ENCODE data around the gene MAGEB1. TPM values are rescaled to one million over a fixed set of nuclear protein-coding genes. Genes with fewer than 3 reads are reported as not detected.

MAGEB1 gene
- total and polyA plus RNA-seq, 2 donors (not counting 1 experiment from before 2014, with no cell fraction given): not detected

- DNase-seq (ENCODE audit: low read depth in 2 of 2): no peak
- TF ChIP-seq CTCF (conservative IDR thresholded peaks at IDR 0.05 in 1 of 2, IDR thresholded peaks at IDR 0.05 in 1 of 2; ENCODE audit: low read depth in 1 of 2, low read length in 2 of 2) (no peak), EZH2 (IDR thresholded peaks at IDR 0.05; ENCODE audit: low read length, missing control alignments) (no peak)
These were observed 29.5 kb upstream of the MAGEB1 start for GRCh38 chrX:30217465-30217864.

GRCh38 chrX:30219372-30219771, 27.6 kb upstream of the MAGEB1 start:
- no peak for DNase-seq (ENCODE audit: low read depth in 2 of 2)
- Histone ChIP-seq H3K79me2 (ENCODE audit: control insufficient read depth, insufficient read depth, low read length) (no peaks in the 10 kb centered on the region), H3K4me3 (replicated peaks in 1 of 4; ENCODE audit: control extremely low read depth in 1 of 4, insufficient read depth in 1 of 4, low read depth in 3 of 4, low read length in 4 of 4) (no peak overlapping the region), H3K27ac (ENCODE audit: insufficient read depth, low read length) (no peak overlapping the region), H3K9ac (ENCODE audit: insufficient read depth, low read length) (no peak overlapping the region), H3K9me3 (ENCODE audit: control insufficient read depth, insufficient read depth, low read depth, low read length) (no peaks in the 10 kb centered on the region), H3K27me3 (ENCODE audit: control insufficient read depth, insufficient read depth, low read length) (no peaks in the 10 kb centered on the region), H3K36me3 (ENCODE audit: control insufficient read depth, insufficient read depth, low read length) (no peaks in the 10 kb centered on the region), H3K4me1 (ENCODE audit: control insufficient read depth, extremely low read depth, insufficient read depth, low read length) (no peaks in the 10 kb centered on the region), H2AFZ (ENCODE audit: low read length) (no peak overlapping the region), H3K4me2 (ENCODE audit: extremely low read depth, insufficient read depth, low read length) (no peak overlapping the region), H4K20me1 (ENCODE audit: control insufficient read depth, extremely low read depth, insufficient read depth, low read length) (no peaks in the 10 kb centered on the region)
- TF ChIP-seq CTCF (conservative IDR thresholded peaks at IDR 0.05 in 1 of 2, IDR thresholded peaks at IDR 0.05 in 1 of 2; ENCODE audit: low read depth in 1 of 2, low read length in 2 of 2): no peak
- TF ChIP-seq EZH2 (IDR thresholded peaks at IDR 0.05; ENCODE audit: low read length, missing control alignments): no peak

More at GRCh38 chrX:30217465-30217864, 29.5 kb upstream of the MAGEB1 start:
- no peak overlapping the region for H3K9ac ChIP-seq (ENCODE audit: insufficient read depth, low read length)
- no peak overlapping the region for H2AFZ ChIP-seq (ENCODE audit: low read length)
- no peaks in the 10 kb centered on the region for H3K36me3 ChIP-seq (ENCODE audit: control insufficient read depth, insufficient read depth, low read length)
- no peak overlapping the region for H3K4me3 ChIP-seq (replicated peaks in 1 of 4; ENCODE audit: control extremely low read depth in 1 of 4, insufficient read depth in 1 of 4, low read depth in 3 of 4, low read length in 4 of 4)
- H3K27me3 ChIP-seq (ENCODE audit: control insufficient read depth, insufficient read depth, low read length): no peaks in the 10 kb centered on the region
- no peak overlapping the region for H3K4me2 ChIP-seq (ENCODE audit: extremely low read depth, insufficient read depth, low read length)
- H4K20me1 ChIP-seq (ENCODE audit: control insufficient read depth, extremely low read depth, insufficient read depth, low read length): no peaks in the 10 kb centered on the region
- no peaks in the 10 kb centered on the region for H3K9me3 ChIP-seq (ENCODE audit: control insufficient read depth, insufficient read depth, low read depth, low read length)
- no peaks in the 10 kb centered on the region for H3K4me1 ChIP-seq (ENCODE audit: control insufficient read depth, extremely low read depth, insufficient read depth, low read length)
- H3K79me2 ChIP-seq (ENCODE audit: control insufficient read depth, insufficient read depth, low read length): no peaks in the 10 kb centered on the region
- H3K27ac ChIP-seq (ENCODE audit: insufficient read depth, low read length): no peak overlapping the region

GRCh38 chrX:30220661-30221060, 26.3 kb upstream of the MAGEB1 start:
- Histone ChIP-seq H3K27ac (ENCODE audit: insufficient read depth, low read length) (no peak overlapping the region), H3K4me2 (ENCODE audit: extremely low read depth, insufficient read depth, low read length) (no peak overlapping the region), H3K9me3 (ENCODE audit: control insufficient read depth, insufficient read depth, low read depth, low read length) (no peaks in the 10 kb centered on the region), H3K4me3 (replicated peaks in 1 of 4; ENCODE audit: control extremely low read depth in 1 of 4, insufficient read depth in 1 of 4, low read depth in 3 of 4, low read length in 4 of 4) (no peak overlapping the region), H4K20me1 (ENCODE audit: control insufficient read depth, extremely low read depth, insufficient read depth, low read length) (no peaks in the 10 kb centered on the region), H3K4me1 (ENCODE audit: control insufficient read depth, extremely low read depth, insufficient read depth, low read length) (no peaks in the 10 kb centered on the region), H3K36me3 (ENCODE audit: control insufficient read depth, insufficient read depth, low read length) (no peaks in the 10 kb centered on the region), H3K79me2 (ENCODE audit: control insufficient read depth, insufficient read depth, low read length) (no peaks in the 10 kb centered on the region), H2AFZ (ENCODE audit: low read length) (no peak overlapping the region), H3K9ac (ENCODE audit: insufficient read depth, low read length) (no peak overlapping the region), H3K27me3 (ENCODE audit: control insufficient read depth, insufficient read depth, low read length) (no peaks in the 10 kb centered on the region)
- TF ChIP-seq EZH2 (IDR thresholded peaks at IDR 0.05; ENCODE audit: low read length, missing control alignments) (no peak), CTCF (conservative IDR thresholded peaks at IDR 0.05 in 1 of 2, IDR thresholded peaks at IDR 0.05 in 1 of 2; ENCODE audit: low read depth in 1 of 2, low read length in 2 of 2) (no peak)
- DNase-seq (ENCODE audit: low read depth in 2 of 2): no peak

Data from fibroblast of lung (primary cell).